Mesendoderm (in vitro differentiated cells): ENCODE measurements around the gene RBM47.
"Not testable (repeated sequence)": the region's sequence is repeated elsewhere in the genome, so short reads cannot be mapped to it uniquely, and the experiment has no call there.

Experiments used
- DNase-seq: peaks from one replicate; pipeline ENCODE4 v3.0.0; 2013
- H2AK5ac ChIP-seq: 2 replicates; pipeline ENCODE4 v1.6.1; 2013; ENCODE audit warnings: low read length, inconsistent platforms
- H2BK120ac ChIP-seq: 2 replicates; pipeline ENCODE4 v1.6.1; 2013; ENCODE audit warnings: low read depth, mild to moderate bottlenecking, low read length, moderate library complexity, mixed read lengths
- H2BK15ac ChIP-seq: replicated peaks from 2 replicates; pipeline ENCODE4 v1.6.1; 2013; ENCODE audit warnings: low read depth, mild to moderate bottlenecking, moderate library complexity
- H2BK5ac ChIP-seq: 2 replicates; pipeline ENCODE4 v1.6.1; 2013; ENCODE audit warnings: low read length, inconsistent platforms
- H3K18ac ChIP-seq: 2 replicates; pipeline ENCODE4 v1.6.1; 2013; ENCODE audit warnings: mild to moderate bottlenecking, low read length, mixed read lengths
- H3K23ac ChIP-seq: one replicate; pipeline ENCODE4 v1.6.1; 2013; ENCODE audit warnings: low read length
- H3K27ac ChIP-seq: 2 replicates; pipeline ENCODE4 v1.5.1; 2013; ENCODE audit warnings: low read depth, mild to moderate bottlenecking, inconsistent platforms, low read length, moderate library complexity
- H3K27me3 ChIP-seq: 2 replicates; pipeline ENCODE4 v1.6.1; 2013; ENCODE audit warnings: low read length, control low read depth, mild to moderate bottlenecking, inconsistent platforms; ENCODE audit not compliant: insufficient read depth, poor library complexity
- H3K36me3 ChIP-seq: 2 replicates; pipeline ENCODE4 v1.6.1; 2013; ENCODE audit warnings: low read length, inconsistent platforms; ENCODE audit not compliant: control insufficient read depth, insufficient read depth
- H3K4ac ChIP-seq: one replicate; pipeline ENCODE4 v1.6.1; 2013; ENCODE audit warnings: low read depth, mild to moderate bottlenecking, low read length, moderate library complexity
- H3K4me1 ChIP-seq: 2 replicates; pipeline ENCODE4 v1.6.1; 2013; ENCODE audit warnings: low read depth, low read length, inconsistent platforms; ENCODE audit not compliant: control insufficient read depth
- H3K4me2 ChIP-seq: 2 replicates; pipeline ENCODE4 v1.6.1; 2013; ENCODE audit warnings: low read length
- H3K4me3 ChIP-seq: 2 replicates; pipeline ENCODE4 v1.5.1; 2013; ENCODE audit warnings: mild to moderate bottlenecking, low read length
- H3K56ac ChIP-seq: one replicate; pipeline ENCODE4 v1.6.1; 2013; ENCODE audit warnings: low read length
- H3K79me1 ChIP-seq: 2 replicates; pipeline ENCODE4 v1.6.1; 2013; ENCODE audit warnings: low read length, inconsistent platforms
- H3K79me2 ChIP-seq: 2 replicates; pipeline ENCODE4 v1.6.1; 2013; ENCODE audit warnings: mild to moderate bottlenecking, low read length; ENCODE audit not compliant: control insufficient read depth, insufficient read depth
- H3K9ac ChIP-seq: 2 replicates; pipeline ENCODE4 v1.6.1; 2013; ENCODE audit warnings: low read length, inconsistent platforms
- H4K5ac ChIP-seq: one replicate; pipeline ENCODE4 v1.6.1; 2013; ENCODE audit warnings: low read length
- H4K8ac ChIP-seq: one replicate; pipeline ENCODE4 v1.6.1; 2013; ENCODE audit warnings: low read depth, mild to moderate bottlenecking, control low read depth, low read length, moderate library complexity
- WGBS: extraction: QIAGEN DNeasy Blood & Tissue Kit; methylation state at CpG from one replicate; pipeline ENCODE4 v1.1.7; 2013; ENCODE audit warnings: low lambda C conversion rate, missing lambda C conversion rate; ENCODE audit not compliant: insufficient coverage; ENCODE audit errors: extremely low coverage; 5-methylcytosine and 5-hydroxymethylcytosine counted together

The RBM47 gene

GRCh38 chr4:40438384-40439026 is 191.2 kb downstream of the RBM47 start:
- H2BK15ac ChIP-seq, result no peak overlapping the region
- H3K4me2 ChIP-seq, result no peak overlapping the region
- H3K79me2 ChIP-seq, result no peaks in the 10 kb centered on the region
- no peak overlapping the region for H3K4ac ChIP-seq
- H4K5ac ChIP-seq, result no peak overlapping the region
- H2BK120ac ChIP-seq, result no peak overlapping the region
- no peak overlapping the region for H3K56ac ChIP-seq
- no peaks in the 10 kb centered on the region for H3K36me3 ChIP-seq
- WGBS, result no CpG with 5 or more reads among the region's 64 CpGs
- no peak overlapping the region for H2AK5ac ChIP-seq
- H3K79me1 ChIP-seq, result no peaks in the 10 kb centered on the region
- no peak overlapping the region for H4K8ac ChIP-seq
- no peaks in the 10 kb centered on the region for H3K27me3 ChIP-seq
- H2BK5ac ChIP-seq, result no peak overlapping the region
- H3K27ac ChIP-seq, result no peak overlapping the region
- H3K4me3 ChIP-seq, result no peak overlapping the region
- DNase-seq, result no peak
- no peaks in the 10 kb centered on the region for H3K4me1 ChIP-seq
- H3K23ac ChIP-seq, result no peak overlapping the region
- no peak overlapping the region for H3K9ac ChIP-seq
- no peak overlapping the region for H3K18ac ChIP-seq

- no peak for DNase-seq
- H3K4me1 ChIP-seq, result no peaks in the 10 kb centered on the region
- H2BK5ac ChIP-seq, result no peak overlapping the region
- H3K79me2 ChIP-seq, result no peaks in the 10 kb centered on the region
- no peaks in the 10 kb centered on the region for H3K79me1 ChIP-seq
- H2BK120ac ChIP-seq, result no peak overlapping the region
- H4K5ac ChIP-seq, result no peak overlapping the region
- no peak overlapping the region for H3K4ac ChIP-seq
- no peak overlapping the region for H3K23ac ChIP-seq
- no peak overlapping the region for H2AK5ac ChIP-seq
- no peaks in the 10 kb centered on the region for H3K27me3 ChIP-seq
- no peak overlapping the region for H2BK15ac ChIP-seq
- no peak overlapping the region for H3K56ac ChIP-seq
- H3K9ac ChIP-seq, result no peak overlapping the region
- no peak overlapping the region for H4K8ac ChIP-seq
- H3K4me2 ChIP-seq, result no peak overlapping the region
- H3K27ac ChIP-seq, result no peak overlapping the region
- H3K36me3 ChIP-seq, result no peaks in the 10 kb centered on the region
- no peak overlapping the region for H3K4me3 ChIP-seq
- H3K18ac ChIP-seq, result no peak overlapping the region
- WGBS, result no CpG with 5 or more reads among the region's 59 CpGs
These were observed 191.8 kb downstream of the RBM47 start for GRCh38 chr4:40437741-40438383.

GRCh38 chr4:40435306-40435705 is 194.4 kb downstream of the RBM47 start:
- H2BK120ac ChIP-seq, H3K4me2 ChIP-seq, H2BK5ac ChIP-seq, H3K4ac ChIP-seq, H4K5ac ChIP-seq, H3K36me3 ChIP-seq, H3K27me3 ChIP-seq, H3K56ac ChIP-seq, H3K4me1 ChIP-seq, H3K9ac ChIP-seq, H3K79me1 ChIP-seq, H2BK15ac ChIP-seq, DNase-seq, H3K79me2 ChIP-seq, H3K18ac ChIP-seq, H3K27ac ChIP-seq, H3K4me3 ChIP-seq, H3K23ac ChIP-seq, H4K8ac ChIP-seq, H2AK5ac ChIP-seq: not testable (repeated sequence)
- no CpG with 5 or more reads among the region's 10 CpGs for WGBS

DNA sequence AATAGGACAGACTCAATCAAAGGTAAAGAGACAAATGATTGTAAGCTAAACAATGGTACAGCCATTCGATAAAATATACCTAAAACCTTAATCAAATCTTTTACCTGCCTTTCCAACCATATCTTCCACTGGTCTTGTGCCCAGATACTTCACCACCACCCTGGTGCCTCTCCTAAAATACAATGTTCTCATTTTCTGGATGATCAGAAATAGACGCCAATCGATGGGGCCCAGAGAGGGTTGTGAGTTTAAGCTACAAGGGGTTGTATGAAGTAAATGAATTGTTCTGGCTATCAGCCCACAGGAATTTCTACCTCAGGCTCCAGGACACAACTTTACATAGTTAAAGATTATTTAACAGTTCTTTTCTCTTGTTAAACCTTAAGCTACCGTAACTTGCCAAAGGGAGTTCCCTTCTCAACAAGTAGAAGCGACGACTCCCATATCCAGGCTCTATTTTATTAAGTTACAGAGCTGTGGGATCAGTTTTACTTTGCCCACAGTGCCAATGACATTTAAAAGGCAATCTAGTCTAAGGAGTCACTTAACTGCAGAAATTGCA is 195.5 kb downstream of the RBM47 start:
- no peaks in the 10 kb centered on the region for H3K79me2 ChIP-seq
- WGBS, result no CpG with 5 or more reads among the region's 6 CpGs
- no peak overlapping the region for H2BK15ac ChIP-seq
- H3K23ac ChIP-seq, result no peak overlapping the region
- no peak overlapping the region for H3K4me3 ChIP-seq
- no peaks in the 10 kb centered on the region for H3K4me1 ChIP-seq
- H3K56ac ChIP-seq, result no peak overlapping the region
- H4K5ac ChIP-seq, result no peak overlapping the region
- H3K18ac ChIP-seq, result no peak overlapping the region
- no peak overlapping the region for H3K4me2 ChIP-seq
- H2BK5ac ChIP-seq, result no peak overlapping the region
- no peaks in the 10 kb centered on the region for H3K79me1 ChIP-seq
- no peaks in the 10 kb centered on the region for H3K27me3 ChIP-seq
- no peak for DNase-seq
- no peak overlapping the region for H4K8ac ChIP-seq
- no peak overlapping the region for H3K27ac ChIP-seq
- H3K4ac ChIP-seq, result no peak overlapping the region
- no peak overlapping the region for H2AK5ac ChIP-seq
- no peak overlapping the region for H2BK120ac ChIP-seq
- no peaks in the 10 kb centered on the region for H3K36me3 ChIP-seq
- no peak overlapping the region for H3K9ac ChIP-seq

- WGBS, result no CpG with 5 or more reads among the region's 10 CpGs
- H3K4ac ChIP-seq, result no peak overlapping the region
- no peak overlapping the region for H2BK5ac ChIP-seq
- no peaks in the 10 kb centered on the region for H3K79me1 ChIP-seq
- no peaks in the 10 kb centered on the region for H3K36me3 ChIP-seq
- DNase-seq, result no peak
- H3K56ac ChIP-seq, result no peak overlapping the region
- no peak overlapping the region for H2BK120ac ChIP-seq
- no peak overlapping the region for H3K9ac ChIP-seq
- no peak overlapping the region for H3K18ac ChIP-seq
- H2AK5ac ChIP-seq, result no peak overlapping the region
- H4K5ac ChIP-seq, result no peak overlapping the region
- H3K27me3 ChIP-seq, result no peaks in the 10 kb centered on the region
- H3K23ac ChIP-seq, result no peak overlapping the region
- no peaks in the 10 kb centered on the region for H3K4me1 ChIP-seq
- H3K4me2 ChIP-seq, result no peak overlapping the region
- no peaks in the 10 kb centered on the region for H3K79me2 ChIP-seq
- H3K4me3 ChIP-seq, result no peak overlapping the region
- H2BK15ac ChIP-seq, result no peak overlapping the region
- no peak overlapping the region for H4K8ac ChIP-seq
- H3K27ac ChIP-seq, result no peak overlapping the region
These were observed 197.2 kb downstream of the RBM47 start for GRCh38 chr4:40432504-40432903.
